ENCODE measurements around the gene VPS8.

GRCh38 chr3:184788751-184789150, 23.2 kb upstream of the VPS8 start:
- no peak for TF ChIP-seq CTCF (conservative IDR thresholded peaks at IDR 0.05 in 1 of 2, IDR thresholded peaks at IDR 0.05 in 1 of 2; ENCODE audit: low read depth in 1 of 2, low read length in 2 of 2)
- no peak for TF ChIP-seq EZH2 (IDR thresholded peaks at IDR 0.05; ENCODE audit: low read length, missing control alignments)
